ENCODE data around the gene GATD1.
A peak's percentile ranks its signal among the peaks of the same experiment; 100 is the strongest.

The GATD1 gene

DNA sequence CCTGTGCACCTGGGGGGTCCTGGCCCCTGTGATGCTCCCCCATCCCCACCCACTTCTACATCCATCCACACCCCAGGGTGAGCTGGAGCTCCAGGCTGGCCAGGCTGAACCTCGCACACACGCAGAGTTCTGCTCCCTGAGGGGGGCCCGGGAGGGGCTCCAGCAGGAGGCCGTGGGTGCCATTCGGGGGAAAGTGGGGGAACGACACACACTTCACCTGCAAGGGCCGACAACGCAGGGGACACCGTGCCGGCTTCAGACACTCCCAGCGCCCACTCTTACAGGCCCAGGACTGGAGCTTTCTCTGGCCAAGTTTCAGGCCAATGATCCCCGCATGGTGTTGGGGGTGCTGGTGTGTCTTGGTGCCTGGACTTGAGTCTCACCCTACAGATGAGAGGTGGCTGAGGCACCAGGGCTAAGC, 50.0 kb downstream of the GATD1 start:
- no peak for DNase-seq (ENCODE audit: low read depth in 2 of 2)

DNA sequence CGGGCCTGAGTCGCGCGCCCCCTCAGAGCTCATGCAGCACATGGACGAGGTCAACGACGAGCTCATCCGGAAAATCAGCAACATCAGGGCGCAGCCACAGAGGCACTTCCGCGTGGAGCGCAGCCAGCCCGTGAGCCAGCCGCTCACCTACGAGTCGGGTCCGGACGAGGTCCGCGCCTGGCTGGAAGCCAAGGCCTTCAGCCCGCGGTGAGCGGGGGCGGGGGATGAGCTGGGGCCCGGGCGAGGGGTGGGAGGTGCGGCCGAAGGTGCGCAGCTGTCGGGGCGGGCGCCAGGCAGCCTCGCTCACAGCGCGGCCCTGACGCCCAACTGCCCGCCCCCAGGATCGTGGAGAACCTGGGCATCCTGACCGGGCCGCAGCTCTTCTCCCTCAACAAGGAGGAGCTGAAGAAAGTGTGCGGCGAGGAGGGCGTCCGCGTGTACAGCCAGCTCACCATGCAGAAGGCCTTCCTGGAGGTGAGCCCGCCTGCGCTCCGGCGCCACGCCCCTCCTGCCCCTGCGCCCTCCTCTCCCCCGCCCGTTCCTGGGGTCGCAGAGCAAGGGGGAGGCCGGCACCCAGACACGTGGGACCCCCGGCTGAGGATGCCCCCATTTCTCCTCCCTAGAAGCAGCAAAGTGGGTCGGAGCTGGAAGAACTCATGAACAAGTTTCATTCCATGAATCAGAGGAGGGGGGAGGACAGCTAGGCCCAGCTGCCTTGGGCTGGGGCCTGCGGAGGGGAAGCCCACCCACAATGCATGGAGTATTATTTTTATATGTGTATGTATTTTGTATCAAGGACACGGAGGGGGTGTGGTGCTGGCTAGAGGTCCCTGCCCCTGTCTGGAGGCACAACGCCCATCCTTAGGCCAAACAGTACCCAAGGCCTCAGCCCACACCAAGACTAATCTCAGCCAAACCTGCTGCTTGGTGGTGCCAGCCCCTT, 50.7 kb downstream of the GATD1 start:
- no peak for DNase-seq (ENCODE audit: low read depth in 2 of 2)

DNA sequence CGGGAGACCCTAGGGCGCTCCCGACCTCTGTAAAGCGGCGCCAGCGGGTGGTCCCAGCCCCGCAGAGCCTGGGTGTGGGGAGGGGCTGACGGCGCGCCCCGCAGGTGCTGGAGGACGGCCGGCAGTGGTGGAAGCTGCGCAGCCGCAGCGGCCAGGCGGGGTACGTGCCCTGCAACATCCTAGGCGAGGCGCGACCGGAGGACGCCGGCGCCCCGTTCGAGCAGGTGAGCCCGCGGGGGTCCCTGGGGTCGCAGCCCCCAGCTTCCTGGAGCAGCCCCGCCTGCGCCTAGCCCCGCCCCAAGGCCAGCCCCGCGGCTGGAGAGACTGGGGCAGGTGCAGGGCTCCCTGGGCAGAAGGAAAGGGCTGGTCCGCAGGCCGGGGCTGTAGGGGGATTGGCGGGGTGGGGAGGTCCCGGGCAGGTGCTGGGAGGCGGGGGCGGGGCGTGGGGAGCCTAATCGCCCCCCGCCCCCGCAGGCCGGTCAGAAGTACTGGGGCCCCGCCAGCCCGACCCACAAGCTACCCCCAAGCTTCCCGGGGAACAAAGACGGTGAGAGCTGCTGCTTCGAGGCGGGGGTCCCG, 51.6 kb downstream of the GATD1 start:
- DNase-seq (ENCODE audit: low read depth in 2 of 2): no peak

DNA sequence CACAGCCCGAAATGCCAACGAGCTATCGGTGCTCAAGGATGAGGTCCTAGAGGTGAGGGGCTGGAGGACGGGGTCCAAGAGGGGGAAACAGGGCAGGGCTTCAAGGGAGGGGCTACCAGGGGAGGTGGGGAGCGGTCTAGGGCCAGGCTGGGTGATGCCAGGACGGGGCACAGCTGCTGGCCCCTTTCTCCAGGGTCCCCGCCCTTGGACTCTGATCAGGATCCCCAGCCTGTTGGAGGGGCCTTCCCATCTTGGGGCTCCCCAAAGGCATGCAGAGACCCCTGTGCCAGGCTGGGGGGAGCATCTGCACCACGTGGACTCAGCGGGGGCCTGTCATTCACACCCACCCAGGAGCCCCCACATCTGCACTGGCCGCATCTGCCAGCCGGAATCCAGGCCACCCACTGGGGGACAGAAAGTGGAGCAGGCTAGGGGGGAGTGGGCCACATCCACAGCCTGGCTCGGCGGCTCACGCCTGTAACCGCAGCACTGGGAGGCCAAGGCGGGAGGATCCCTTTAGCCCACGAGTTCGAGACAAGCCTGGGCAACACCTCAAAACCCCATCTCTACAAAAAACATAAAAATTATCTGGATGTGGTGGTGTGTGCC, 52.4 kb downstream of the GATD1 start:
- no peak for DNase-seq (ENCODE audit: low read depth in 2 of 2)

DNA sequence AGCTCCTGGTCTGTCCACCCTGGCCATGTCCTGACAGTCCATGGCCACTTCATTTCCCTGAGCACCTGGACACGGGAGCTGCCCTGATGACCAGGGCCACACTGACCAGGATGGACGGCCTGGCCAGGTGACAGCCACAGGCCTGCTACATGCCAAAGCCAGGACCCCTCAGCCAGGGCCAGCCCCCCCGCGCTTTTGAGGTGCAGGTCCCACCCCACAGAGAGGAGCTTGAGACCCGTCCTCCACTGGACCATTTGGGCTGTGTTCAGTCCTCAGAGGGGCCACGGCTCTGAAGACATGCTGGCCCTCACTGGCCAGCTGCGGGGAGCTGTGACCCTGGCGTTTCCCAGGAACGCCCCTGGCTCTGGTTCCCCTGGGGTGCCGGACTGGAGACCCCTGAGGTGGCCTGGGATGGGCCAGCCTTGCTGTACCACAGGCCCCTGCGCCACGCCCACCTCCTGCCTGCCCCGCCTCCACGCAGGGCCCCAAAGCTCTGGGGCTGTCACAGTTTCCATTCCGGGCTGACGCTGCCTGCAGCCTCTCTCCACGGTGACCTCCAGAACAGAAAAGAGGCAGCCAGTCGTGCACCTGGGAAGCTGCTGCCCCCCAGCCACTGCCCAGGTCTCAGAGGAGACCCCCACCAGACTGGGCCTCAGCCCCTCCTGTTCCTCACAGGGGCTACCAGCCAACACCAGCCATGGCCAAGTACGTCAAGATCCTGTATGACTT, 53.1 kb downstream of the GATD1 start:
- DNase-seq (ENCODE audit: low read depth in 2 of 2): no peak

DNA sequence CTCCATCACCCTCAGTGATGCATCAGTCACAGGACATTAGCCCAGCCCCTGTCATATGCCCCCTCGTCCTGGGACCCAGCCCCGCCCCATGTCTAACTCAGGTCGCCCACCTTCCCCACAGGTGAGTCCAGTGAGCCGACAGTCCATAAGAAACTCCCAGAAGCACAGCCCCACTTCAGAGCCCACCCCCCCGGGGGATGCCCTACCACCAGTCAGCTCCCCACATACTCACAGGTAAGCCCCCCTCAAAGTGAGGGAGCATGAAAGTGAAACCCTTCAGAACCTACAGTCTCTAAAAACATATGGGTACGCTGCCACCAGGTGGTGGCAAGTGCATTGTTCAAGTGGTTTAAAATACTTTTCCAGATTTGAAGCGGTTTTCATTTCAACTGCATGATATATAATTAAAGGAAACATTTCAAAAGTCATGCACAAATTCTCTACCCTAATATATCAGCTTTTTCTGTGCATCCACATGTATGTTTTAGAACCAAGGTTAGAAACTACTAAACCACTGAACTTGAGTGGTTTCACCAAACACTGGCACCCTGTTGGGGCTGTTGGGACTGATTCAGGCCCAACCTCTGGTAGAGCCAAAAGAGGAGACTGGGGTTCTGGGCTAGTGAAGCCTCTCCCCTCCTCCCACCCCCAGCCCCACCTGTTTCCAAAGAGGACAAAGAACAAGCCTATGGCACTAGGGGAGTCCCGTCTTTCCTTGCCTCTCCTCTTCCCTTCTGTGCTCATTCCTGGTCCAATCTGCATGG, 54.0 kb downstream of the GATD1 start:
- DNase-seq (ENCODE audit: low read depth in 2 of 2): peak in 1 of 2 donors; percentile 22

DNA sequence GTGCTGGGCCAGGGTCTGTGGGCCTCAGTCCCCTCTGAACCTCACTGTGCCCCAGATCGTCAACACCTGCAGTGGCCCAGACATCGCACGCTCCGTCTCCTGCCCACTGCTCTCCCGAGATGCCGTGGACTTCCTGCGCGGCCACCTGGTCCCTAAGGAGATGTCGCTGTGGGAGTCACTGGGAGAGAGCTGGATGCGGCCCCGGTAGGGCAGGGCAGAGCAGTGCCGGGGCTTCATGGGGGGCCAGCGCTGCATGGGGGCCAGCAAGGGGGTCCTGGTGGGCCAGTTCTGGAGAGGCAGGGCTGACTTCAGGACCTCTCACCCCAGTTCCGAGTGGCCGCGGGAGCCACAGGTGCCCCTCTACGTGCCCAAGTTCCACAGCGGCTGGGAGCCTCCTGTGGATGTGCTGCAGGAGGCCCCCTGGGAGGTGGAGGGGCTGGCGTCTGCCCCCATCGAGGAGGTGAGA, 54.9 kb downstream of the GATD1 start:
- DNase-seq (ENCODE audit: low read depth in 2 of 2): no peak

DNA sequence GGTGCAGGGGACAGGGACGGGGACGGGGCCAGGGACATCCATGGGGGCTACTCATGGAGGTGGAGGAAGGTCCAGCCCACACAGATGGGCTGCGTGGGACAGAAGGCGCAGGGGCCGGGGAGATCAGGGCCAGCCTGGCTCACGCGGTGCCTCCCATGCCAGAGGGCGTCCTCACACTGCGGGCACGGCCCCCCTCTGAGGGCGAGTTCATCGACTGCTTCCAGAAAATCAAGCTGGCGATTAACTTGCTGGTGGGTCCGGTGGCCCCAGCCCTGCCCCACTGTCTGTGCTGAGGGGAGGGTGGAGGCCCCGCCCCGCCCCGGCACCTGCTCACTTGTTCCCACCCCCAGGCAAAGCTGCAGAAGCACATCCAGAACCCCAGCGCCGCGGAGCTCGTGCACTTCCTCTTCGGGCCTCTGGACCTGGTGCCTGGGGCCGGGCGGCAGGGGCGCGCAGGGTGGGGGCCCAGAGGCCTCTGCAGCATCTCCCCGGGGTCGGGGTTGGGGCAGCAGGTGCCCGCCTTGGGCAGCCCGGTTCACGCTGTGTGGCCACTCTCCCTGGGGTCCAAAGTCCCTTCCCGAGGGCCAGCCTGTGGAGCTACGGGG, 55.4 kb downstream of the GATD1 start:
- DNase-seq (ENCODE audit: low read depth in 2 of 2): no peak

DNA sequence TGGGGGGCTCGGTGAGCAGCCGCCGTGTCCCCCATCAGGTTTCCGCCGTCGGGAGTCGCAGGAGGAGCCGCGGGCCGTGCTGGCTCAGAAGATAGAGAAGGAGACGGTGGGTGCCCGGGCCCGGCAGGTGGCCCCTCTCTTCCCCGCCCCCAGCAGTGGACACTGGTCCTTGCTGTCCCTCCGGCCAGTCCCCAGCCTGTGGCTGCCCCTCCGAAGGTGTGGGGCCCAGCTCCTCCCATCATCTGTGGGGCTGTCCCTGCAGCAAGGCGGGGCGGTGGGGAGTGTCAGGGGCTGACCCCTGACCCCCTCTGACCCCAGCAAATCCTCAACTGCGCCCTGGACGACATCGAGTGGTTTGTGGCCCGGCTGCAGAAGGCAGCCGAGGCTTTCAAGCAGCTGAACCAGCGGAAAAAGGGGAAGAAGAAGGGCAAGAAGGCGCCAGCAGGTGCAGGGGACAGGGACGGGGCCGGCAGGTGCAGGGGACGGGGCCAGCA, 56.0 kb downstream of the GATD1 start:
- no peak for DNase-seq (ENCODE audit: low read depth in 2 of 2)

DNA sequence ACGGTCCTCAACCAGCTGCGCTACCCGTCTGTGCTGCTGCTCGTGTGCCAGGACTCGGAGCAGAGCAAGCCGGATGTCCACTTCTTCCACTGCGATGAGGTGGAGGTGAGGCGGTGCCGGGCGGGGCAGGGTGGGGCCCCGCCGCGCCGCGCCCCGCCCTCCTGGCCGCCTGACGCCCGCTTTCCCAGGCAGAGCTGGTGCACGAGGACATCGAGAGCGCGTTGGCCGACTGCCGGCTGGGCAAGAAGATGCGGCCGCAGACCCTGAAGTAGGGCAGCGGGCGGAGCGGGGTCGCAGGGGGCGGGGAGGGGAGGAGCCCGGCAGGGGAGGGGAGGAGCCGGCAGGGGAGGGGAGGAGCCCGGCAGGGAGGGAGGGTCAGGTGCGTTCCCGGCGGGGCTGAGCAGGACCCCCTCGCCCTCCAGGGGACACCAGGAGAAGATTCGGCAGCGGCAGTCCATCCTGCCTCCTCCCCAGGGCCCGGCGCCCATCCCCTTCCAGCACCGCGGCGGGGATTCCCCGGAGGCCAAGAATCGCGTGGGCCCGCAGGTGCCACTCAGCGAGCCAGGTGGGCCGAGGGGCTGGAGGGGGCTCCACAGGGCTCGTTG, 56.5 kb downstream of the GATD1 start:
- DNase-seq (ENCODE audit: low read depth in 2 of 2): peak in 1 of 2 donors; percentile 19

DNA sequence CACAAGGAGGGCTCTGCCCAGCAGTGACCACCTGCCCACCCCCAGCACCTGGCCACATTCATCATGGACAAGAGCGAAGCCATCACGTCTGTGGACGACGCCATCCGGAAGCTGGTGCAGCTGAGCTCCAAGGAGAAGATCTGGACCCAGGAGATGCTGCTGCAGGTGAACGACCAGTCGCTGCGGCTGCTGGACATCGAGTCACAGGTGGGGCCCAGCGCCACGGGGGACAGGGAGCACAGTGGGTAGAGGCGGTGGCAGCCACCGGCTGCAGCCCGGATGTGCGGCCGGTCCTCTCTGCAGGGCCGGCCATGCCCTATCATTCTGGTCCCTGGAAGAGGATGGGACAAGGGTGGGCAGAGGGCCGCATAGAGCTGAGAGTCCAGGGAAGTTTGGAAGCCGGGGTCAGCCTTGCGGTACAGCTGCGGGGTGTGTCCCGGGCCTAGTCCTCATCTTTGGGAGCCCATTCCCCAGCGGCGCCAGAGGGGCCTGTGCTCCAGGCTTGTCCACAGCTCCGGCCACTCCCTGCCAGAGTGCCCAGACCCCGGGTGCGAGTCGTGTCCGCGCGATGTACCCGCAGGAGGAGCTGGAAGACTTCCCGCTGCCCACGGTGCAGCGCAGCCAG, 57.2 kb downstream of the GATD1 start:
- DNase-seq (ENCODE audit: low read depth in 2 of 2): no peak

DNA sequence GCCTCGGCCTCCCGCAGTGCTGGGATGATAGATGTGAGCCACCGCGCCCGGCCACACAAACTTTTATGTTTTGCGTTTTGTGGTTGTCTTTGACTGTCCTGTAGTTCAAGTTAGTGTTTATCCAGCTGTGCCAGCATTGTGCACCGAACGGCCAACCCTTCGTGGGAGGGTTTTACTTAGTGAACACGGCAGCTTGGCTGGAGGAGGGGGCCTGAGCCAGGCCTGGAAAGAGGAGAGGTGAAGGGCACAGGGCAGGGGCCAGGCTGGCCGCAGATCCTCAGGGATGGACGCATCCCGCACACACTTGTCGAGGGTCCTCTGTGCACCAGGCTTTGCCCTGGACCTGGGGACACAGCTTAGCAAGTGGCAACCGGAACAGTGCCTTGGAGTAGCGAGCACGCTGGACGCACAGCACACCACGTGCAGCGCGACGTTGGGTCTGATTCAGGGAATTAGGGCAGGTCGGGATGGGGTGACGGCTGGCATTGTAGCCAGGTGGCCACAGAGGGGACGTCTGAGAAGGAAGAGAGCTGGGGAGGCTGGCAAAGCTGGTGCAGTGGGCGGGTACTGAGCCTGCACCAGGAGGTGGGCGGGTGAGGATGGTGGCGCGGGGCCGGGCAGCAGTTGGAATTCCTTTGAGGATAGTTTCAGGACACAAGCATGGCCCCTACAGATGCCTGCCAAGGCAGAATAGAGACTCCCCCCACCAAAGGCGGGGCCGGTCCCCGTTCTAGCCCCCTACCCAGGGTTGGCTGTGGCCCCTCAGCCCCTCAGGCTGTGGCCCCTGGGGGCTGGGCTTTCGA, 57.9 kb downstream of the GATD1 start:
- no peak for DNase-seq (ENCODE audit: low read depth in 2 of 2)

Measured in stimulated activated CD8-positive, alpha-beta memory T cell treated with anti-CD3 and anti-CD28 coated beads, Interleukin-7, amount 100 ng/mL, for 1 hour (primary cell).